DOHH2 (cell line): ENCODE data around the gene COG2.

Experiments used
- H3F3A ChIP-seq: fragments of 200-600 bp; sonication (generic), shearing (Covaris generic); 2 replicates; pipeline ENCODE4 v1.6.0; 2016; ENCODE audit warnings: antibody characterized with exemption, mild to moderate bottlenecking; ENCODE audit not compliant: control insufficient read depth, insufficient read depth
- H3K27ac ChIP-seq: fragments of 200-600 bp; sonication (generic); 2 replicates; pipeline ENCODE4 v1.5.1; 2014; ENCODE audit warnings: low read depth, mild to moderate bottlenecking, low read length, moderate library complexity
- H3K27me3 ChIP-seq: fragments of 200-600 bp; sonication (generic); 2 replicates; pipeline ENCODE4 v1.6.1; 2014; ENCODE audit warnings: mild to moderate bottlenecking, low read length, mixed read lengths; ENCODE audit not compliant: control insufficient read depth
- H3K36me3 ChIP-seq: fragments of 200-600 bp; sonication (generic); 2 replicates; pipeline ENCODE4 v1.6.1; 2014; ENCODE audit warnings: mild to moderate bottlenecking, low read length, moderate library complexity, mixed read lengths; ENCODE audit not compliant: control insufficient read depth
- H3K4me1 ChIP-seq: fragments of 200-600 bp; sonication (generic); 2 replicates; pipeline ENCODE4 v1.6.1; 2014; ENCODE audit warnings: mild to moderate bottlenecking, low read length, mixed read lengths; ENCODE audit not compliant: control insufficient read depth
- H3K4me2 ChIP-seq: fragments of 200-600 bp; sonication (generic); 2 replicates; pipeline ENCODE4 v1.6.0; 2014; ENCODE audit warnings: mild to moderate bottlenecking, low read length, moderate library complexity
- H3K4me3 ChIP-seq: fragments of 200-600 bp; sonication (generic); 2 replicates; pipeline ENCODE4 v1.5.1; 2014; ENCODE audit warnings: mild to moderate bottlenecking, low read length, mixed read lengths
- H3K79me2 ChIP-seq: fragments of 200-600 bp; sonication (generic); 2 replicates; pipeline ENCODE4 v1.6.1; 2014; ENCODE audit warnings: mild to moderate bottlenecking, low read length, mixed read lengths; ENCODE audit not compliant: control insufficient read depth
- H3K9me2 ChIP-seq: fragments of 200-600 bp; sonication (generic); replicated peaks from 2 replicates; pipeline ENCODE4 v1.6.1; 2014; ENCODE audit warnings: mild to moderate bottlenecking, low read length, mixed read lengths; ENCODE audit not compliant: control insufficient read depth
- H3K9me3 ChIP-seq: fragments of 200-600 bp; sonication (generic); 2 replicates; pipeline ENCODE4 v1.6.1; 2014; ENCODE audit warnings: antibody characterized with exemption, low read length, mixed read lengths; ENCODE audit not compliant: control insufficient read depth, insufficient read depth
- H4K20me1 ChIP-seq: fragments of 200-600 bp; sonication (generic); 2 replicates; pipeline ENCODE4 v1.6.0; 2014; ENCODE audit warnings: low read depth, mild to moderate bottlenecking, antibody characterized with exemption, low read length, moderate library complexity; ENCODE audit not compliant: control insufficient read depth, insufficient read depth
- EZH2phosphoT487 ChIP-seq: fragments of 200-600 bp; sonication (generic); IDR thresholded peaks from 2 replicates; pipeline ENCODE4 v1.6.1; 2017; ENCODE audit warnings: borderline replicate concordance, mild to moderate bottlenecking, antibody characterized with exemption, low read length, moderate library complexity, mixed read lengths
- TF ChIP-seq, protein P1 (sequence below): fragments of 200-600 bp; sonication (generic); IDR thresholded peaks from one replicate; pipeline ENCODE4 v1.5.1; 2014; ENCODE audit warnings: antibody characterized with exemption, mild to moderate bottlenecking, low read depth, low read length; ENCODE audit not compliant: poor library complexity, severe bottlenecking

COG2 gene

DNA sequence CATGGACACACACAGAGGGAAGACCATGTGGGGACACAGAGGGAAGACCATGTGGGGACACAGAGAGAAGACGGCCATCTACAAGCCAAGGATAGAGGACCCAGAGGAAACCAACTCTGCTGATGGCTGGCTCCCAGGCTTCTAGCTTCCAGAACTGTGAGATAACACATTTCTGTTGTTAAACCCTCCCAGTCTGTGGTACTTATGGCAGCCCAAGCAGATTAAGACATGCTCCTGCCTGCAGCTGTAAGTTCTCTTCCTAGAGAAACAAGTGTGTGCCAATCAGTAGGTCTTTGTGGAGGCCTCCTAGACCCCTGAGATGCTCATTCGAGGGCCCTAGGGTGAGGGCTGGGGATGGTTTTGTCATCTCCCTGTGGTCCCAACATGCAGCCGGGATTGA is 69.0 kb downstream of the COG2 start:
- Histone ChIP-seq H3K4me1 (no peaks in the 10 kb centered on the region), H3K4me3 (no peak overlapping the region), H3K9me3 (0 out of 2 replicates have a peak, but pooled peaks cover 3% of the 10 kb centered on the region), H3F3A (no peaks in the 10 kb centered on the region), H3K4me2 (no peak overlapping the region), H4K20me1 (no peaks in the 10 kb centered on the region), H3K79me2 (no peaks in the 10 kb centered on the region), H3K27me3 (no peaks in the 10 kb centered on the region), H3K9me2 (no peaks in the 10 kb centered on the region), H3K27ac (no peak overlapping the region), H3K36me3 (no peaks in the 10 kb centered on the region)
- TF ChIP-seq, protein P1, sequence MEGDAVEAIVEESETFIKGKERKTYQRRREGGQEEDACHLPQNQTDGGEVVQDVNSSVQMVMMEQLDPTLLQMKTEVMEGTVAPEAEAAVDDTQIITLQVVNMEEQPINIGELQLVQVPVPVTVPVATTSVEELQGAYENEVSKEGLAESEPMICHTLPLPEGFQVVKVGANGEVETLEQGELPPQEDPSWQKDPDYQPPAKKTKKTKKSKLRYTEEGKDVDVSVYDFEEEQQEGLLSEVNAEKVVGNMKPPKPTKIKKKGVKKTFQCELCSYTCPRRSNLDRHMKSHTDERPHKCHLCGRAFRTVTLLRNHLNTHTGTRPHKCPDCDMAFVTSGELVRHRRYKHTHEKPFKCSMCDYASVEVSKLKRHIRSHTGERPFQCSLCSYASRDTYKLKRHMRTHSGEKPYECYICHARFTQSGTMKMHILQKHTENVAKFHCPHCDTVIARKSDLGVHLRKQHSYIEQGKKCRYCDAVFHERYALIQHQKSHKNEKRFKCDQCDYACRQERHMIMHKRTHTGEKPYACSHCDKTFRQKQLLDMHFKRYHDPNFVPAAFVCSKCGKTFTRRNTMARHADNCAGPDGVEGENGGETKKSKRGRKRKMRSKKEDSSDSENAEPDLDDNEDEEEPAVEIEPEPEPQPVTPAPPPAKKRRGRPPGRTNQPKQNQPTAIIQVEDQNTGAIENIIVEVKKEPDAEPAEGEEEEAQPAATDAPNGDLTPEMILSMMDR, result no peak
- no peak for TF ChIP-seq EZH2phosphoT487

DNA sequence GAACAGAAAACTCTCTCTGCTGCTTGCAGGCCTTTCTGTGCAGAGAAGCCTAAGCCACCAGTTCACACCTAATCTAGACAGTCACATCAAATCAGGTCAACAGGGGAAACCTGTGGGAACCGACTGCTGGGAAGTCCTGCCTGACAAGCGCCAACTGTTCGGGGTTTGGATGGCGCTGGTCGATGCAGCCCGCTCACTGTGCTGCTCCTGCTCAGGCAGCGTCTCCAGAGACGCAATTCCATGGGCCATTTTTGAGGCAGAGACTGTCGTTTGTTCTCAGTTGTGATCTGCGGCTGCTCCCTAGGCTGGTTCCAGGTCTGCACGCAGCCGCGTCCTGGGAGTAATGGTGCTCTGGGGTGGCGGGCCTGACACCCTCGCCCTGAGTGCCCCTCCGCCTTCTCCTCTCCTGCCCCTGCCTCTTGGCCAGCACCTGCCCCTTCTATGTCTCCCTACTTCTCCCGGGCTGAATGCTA is 70.2 kb downstream of the COG2 start:
- no peaks in the 10 kb centered on the region for H3K9me2 ChIP-seq
- no peaks in the 10 kb centered on the region for H3F3A ChIP-seq
- no peaks in the 10 kb centered on the region for H3K79me2 ChIP-seq
- TF ChIP-seq, protein P1, result no peak
- no peak for TF ChIP-seq EZH2phosphoT487
- no peaks in the 10 kb centered on the region for H3K27me3 ChIP-seq
- H4K20me1 ChIP-seq, result no peaks in the 10 kb centered on the region
- no peak overlapping the region for H3K4me2 ChIP-seq
- H3K4me1 ChIP-seq, result no peaks in the 10 kb centered on the region
- 0 out of 2 replicates have a peak, but pooled peaks cover 5% of the 10 kb centered on the region for H3K9me3 ChIP-seq
- H3K4me3 ChIP-seq, result no peak overlapping the region
- no peak overlapping the region for H3K27ac ChIP-seq
- H3K36me3 ChIP-seq, result no peaks in the 10 kb centered on the region

DNA sequence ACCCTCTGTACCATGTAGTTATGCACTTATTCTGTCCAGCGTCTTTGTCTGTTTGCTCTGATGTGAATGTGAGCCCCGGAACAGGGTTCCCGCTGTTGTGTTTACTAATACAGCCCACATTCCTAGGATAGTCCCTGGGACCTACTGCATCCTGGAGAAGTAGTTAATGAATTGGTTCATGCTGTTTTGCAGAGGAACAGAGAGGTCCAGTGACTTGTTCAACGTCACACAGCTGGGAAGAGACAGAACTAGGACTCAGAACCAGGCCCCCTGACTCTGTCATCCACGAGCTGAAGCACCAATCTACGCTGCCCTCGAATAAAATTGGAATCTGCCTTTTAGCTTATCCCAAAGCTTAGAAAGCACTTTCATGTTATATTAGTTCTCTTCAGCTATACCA is 70.9 kb downstream of the COG2 start:
- no peaks in the 10 kb centered on the region for H3K79me2 ChIP-seq
- no peaks in the 10 kb centered on the region for H3F3A ChIP-seq
- no peak overlapping the region for H3K27ac ChIP-seq
- H3K27me3 ChIP-seq, result no peaks in the 10 kb centered on the region
- H4K20me1 ChIP-seq, result no peaks in the 10 kb centered on the region
- H3K4me2 ChIP-seq, result no peak overlapping the region
- TF ChIP-seq, protein P1, result no peak
- no peak for TF ChIP-seq EZH2phosphoT487
- H3K4me1 ChIP-seq, result no peaks in the 10 kb centered on the region
- H3K36me3 ChIP-seq, result no peaks in the 10 kb centered on the region
- no peak overlapping the region for H3K4me3 ChIP-seq
- no peaks in the 10 kb centered on the region for H3K9me2 ChIP-seq
- 0 out of 2 replicates have a peak, but pooled peaks cover 5% of the 10 kb centered on the region for H3K9me3 ChIP-seq

DNA sequence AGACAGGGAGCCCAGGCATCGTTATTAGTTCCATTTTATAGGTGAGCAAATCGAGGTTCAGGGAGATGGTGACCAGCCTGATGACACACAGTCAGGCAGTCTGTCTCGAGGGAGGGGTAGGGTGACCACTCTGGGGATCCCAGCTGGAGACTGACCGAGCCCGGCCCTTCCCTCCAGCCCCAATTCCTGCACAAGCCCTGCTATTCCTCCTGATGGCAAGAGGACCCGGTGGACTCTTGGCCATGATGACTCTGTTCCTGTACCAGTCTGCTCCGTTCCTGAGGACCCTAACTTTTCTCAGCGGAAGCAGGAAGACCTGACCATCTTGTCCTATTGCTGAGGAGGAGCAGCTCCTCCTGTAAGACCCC is 71.2 kb downstream of the COG2 start:
- H3K36me3 ChIP-seq, result no peaks in the 10 kb centered on the region
- no peak overlapping the region for H3K27ac ChIP-seq
- H3K4me2 ChIP-seq, result no peak overlapping the region
- H3K9me2 ChIP-seq, result no peaks in the 10 kb centered on the region
- TF ChIP-seq EZH2phosphoT487, result no peak
- TF ChIP-seq, protein P1, result no peak
- H3F3A ChIP-seq, result no peaks in the 10 kb centered on the region
- no peak overlapping the region for H3K4me3 ChIP-seq
- H3K4me1 ChIP-seq, result no peaks in the 10 kb centered on the region
- H4K20me1 ChIP-seq, result no peaks in the 10 kb centered on the region
- H3K79me2 ChIP-seq, result no peaks in the 10 kb centered on the region
- no peaks in the 10 kb centered on the region for H3K27me3 ChIP-seq
- 0 out of 2 replicates have a peak, but pooled peaks cover 5% of the 10 kb centered on the region for H3K9me3 ChIP-seq
